Stimulated activated CD8-positive, alpha-beta memory T cell treated with anti-CD3 and anti-CD28 coated beads, Interleukin-2, amount 100 ng/mL, for 1 hour (primary cell): Measurements from ENCODE around the gene CLIC1.

Experiments used
- DNase-seq, 2 donors: peaks; one replicate each; pipeline ENCODE4 v3.0.0-alpha.2; 2020; ENCODE audit warnings: low read depth in 2 of 2

The CLIC1 gene

DNA sequence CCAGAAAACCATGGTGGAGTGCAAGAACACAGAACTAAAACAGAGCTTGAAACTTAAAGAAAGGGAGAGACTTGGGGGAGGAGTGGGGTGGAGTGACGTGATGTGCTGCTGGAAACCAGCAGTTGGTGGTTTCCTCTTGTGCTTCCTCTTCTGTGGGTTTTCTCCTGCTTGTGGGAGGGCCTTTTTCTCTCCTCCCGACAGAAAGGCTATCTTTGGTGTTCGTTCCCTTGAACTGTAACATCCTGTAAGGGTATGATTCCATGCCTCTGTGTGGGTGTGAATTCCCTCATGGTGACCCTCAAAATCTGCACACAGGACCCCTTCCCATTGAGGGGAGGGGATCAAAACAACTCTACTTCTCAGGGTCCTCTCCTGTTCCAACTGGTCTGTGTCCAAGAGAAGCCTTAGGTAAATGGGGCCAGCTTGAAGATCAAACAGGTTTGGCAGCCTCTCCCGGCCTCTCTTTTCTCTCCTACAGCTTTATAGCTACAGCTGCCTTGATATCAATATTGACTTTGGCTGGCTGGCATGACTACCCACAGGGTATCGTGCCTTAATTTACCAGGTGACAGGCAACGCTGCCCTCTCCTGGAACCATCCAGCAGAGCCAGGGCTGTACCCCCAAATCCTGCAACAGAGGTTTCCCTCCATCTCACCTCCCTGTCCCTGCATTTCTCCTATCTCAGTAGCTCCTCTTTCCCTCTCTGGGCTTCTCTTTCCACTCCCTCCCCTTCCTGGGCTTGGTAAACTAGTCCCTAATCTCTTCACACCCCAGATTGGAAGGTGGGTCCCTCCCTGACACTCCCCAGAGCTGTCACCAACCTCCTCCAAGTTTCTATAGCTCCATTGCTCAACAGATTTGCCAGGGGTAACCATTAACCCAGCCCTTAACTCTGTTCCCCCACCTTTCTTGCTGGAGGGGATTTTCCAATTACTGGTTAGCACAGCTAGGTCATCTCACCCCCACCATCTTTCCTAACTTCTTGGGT lies 2.0 kb upstream of the CLIC1 start:
- DNase-seq, result peak in 1 of 2 donors; percentile 39

DNA sequence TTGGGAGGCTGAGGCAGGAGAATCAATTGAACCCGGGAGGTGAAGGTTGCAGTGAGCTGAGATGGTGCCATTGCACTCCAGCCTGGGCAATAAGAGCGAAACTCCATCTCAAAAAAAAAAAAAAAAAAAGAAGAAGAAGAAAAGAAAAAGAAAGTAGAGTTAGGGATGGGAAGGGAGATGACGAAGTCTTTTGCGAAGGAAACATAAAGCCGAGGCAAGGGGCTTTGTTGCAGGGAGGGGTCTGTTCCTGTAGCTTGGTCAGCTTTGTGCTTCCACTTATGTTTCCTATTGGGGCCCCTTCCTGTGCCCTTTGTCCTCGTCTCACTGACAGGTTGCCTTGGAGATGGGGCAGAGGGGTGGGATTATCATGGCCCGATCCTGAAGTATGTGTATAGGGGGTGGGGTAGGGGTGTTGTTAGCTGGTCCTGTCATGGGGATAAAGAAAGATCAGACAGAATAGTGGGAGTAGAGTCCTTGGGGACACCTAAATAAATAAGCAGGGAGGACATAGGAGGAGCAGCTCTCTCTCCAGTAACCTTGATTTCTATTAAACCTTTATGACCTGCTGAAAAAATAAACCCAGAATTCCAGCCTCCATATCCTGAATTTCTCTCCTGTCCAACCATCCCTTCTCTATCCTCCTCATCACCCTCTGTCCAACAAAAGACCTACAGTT lies 1.1 kb upstream of the CLIC1 start:
- DNase-seq, result no peak

DNA sequence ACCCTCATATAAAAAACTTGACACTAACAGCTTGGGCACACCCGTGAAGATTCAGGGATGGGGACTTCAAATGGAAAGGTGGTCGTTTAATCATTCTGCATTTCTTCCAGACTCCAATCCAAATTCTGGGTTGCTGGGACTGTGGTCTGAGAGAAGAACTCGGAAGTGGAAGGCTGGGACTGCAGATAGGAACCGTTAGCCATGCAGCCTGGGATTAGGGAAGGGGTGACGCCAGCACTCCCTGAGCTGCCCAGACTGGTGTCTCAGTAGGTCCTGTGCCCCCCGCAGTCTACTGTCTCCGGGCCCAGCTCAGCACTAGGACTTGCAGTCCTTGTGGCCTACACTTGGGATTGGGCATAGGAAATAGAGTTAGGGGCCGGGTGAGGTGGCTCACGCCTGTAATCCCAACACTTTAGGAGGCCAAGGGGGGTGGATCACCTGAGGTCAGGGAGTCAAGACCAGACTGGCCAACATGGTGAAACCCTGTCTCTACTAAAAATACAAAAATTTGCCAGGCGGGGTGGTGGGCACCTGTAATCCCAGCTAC lies 511 bp upstream of the CLIC1 start:
- no peak for DNase-seq

DNA sequence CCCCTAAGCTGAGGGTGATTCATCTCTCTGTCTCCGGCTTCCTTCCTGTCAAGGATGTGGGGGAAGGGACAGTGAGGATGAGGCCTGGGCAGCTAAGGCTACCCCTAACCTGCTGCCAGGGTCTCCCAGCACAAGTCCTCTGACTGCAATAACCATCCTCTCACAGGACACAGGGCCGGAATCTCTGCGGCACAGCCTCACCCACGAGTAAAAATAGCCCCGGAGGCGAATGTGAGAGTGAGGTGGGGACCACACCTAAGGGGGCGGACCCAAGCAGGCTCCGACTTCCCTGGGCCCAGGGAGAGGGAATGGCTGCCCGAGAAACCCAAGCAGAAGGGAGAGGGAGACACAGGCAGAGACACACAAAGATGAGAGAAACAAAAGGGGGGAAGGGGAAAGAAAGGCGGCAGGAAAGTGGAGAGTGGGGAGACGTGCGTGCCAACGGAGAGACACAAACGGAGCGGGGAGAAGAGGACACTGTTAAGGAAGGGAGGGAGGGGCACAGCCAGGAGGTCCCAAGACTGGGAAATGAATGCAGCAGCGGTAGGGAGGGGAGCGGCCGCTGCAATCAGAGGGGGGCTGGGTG lies 1.4 kb downstream of the CLIC1 start:
- peak in 1 of 2 donors; percentile 39 for DNase-seq

DNA sequence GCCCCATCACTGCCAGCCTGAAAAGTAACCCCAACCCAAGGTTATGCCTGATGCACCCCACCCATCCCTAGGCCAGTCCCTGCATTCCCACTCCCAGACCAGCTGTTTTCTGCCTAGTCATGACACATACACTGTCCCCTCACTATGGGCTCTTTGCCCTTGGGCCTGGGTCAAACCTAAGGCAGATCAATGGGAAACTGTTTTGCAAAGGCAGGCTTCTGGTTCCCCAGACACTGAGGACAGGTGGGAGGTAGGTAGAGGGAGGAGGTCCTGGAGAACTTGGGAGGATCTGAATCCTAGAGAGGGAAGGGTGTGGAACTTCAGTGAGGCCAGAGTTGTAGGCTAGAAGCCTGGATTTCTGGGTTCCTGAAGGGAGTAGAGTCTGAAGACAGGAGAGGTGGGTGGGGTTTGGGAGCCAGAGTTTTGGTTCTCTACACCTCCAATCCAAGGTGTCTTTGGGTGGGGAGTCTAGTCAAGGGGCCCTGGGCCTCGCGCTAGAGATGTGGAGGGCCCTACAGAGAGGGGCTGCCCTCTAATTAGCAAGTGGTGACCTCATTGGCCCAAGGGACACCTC lies 2.0 kb downstream of the CLIC1 start:
- DNase-seq, result no peak

DNA sequence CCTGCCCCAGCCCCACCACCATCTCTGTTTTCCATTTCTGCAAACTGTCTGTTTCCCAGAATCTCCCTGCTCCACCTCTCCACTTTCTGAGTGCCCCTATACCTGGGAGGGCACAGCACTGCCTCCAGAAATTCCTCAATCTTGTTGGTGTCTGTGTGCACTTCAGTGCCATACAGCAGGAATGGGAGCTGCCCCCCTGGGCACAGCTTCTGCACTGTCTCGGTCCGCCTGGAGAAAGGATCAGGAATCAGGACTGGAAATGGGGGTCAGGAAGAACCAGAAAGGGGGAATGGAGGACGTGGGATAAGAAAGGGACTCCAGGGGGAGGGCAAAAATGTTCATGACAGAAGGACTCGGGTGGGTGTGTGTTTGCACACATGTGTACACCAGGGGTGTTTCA lies 2.6 kb downstream of the CLIC1 start:
- no peak for DNase-seq

DNA sequence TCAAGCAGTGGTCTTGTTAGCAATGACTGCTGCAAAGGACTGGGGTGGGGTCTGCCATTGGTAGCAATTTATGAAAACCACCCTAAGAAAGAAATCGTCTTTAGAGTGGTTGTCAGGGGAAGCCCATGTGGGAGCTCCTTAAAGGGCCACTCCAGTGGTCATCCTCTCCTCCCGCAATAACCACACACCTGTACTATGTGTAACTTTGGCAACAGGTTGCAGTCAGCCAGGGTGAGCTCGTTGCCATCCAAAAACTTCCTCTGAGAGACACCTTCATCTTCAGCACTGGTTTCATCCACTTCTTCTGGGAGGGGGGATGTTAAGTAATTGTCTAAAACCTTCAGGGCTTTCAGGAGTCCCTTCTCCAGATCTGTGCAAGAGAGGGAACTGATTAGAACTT lies 4.3 kb downstream of the CLIC1 start:
- no peak for DNase-seq

DNA sequence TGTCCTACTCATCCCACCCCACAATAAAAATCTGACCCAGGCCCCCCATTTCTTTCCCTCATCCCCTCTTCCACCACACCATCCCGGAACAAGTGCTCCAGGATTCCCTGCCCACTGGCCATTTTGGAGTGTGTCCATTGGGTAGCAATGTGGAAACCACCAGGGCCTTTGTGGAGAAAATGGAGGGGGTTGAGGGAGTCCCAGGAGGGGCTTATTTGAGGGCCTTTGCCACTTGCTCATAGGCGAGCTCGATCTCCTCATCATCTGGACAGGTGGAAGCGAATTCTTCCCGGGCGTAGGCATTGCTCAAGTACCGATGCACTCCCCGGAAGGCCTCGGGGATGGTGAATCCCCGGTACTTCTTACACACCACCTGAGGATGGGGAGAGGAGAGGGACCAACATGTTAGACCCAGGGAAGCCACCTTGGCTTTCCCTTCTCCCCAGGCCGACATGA lies 5.7 kb downstream of the CLIC1 start:
- DNase-seq, result no peak

DNA sequence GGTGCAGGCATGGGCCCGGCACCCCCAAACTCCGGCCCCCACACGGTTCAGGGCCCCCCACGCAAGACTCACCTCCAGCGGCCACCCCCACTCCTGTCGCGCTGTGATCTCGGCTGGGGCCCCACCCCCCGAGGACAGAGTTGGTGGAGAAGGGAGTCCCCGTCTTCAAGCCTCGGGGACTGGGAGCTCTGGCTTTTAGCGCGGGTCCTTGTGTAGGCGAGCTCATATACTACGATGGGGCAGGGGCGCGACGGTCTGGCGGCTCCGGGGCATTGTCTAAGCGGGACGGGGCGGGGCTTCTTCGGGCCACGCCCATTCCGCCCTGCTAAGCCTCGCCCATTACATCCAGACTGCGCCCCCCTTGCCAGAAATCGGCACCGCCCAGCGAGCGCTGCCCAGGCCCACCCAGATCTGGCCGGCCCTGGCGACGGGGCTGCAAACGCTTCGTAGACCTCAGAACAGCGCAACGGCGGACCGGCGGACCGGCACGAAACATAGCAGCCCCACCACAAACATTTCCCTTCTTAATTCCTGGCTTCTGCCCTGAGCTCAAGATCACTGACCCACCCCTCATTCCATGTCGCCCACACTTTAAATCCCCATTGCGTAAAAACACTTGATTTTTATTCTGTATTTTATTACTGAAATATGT lies 6.2 kb downstream of the CLIC1 start:
- peak; percentile 39 to 54 for DNase-seq

DNA sequence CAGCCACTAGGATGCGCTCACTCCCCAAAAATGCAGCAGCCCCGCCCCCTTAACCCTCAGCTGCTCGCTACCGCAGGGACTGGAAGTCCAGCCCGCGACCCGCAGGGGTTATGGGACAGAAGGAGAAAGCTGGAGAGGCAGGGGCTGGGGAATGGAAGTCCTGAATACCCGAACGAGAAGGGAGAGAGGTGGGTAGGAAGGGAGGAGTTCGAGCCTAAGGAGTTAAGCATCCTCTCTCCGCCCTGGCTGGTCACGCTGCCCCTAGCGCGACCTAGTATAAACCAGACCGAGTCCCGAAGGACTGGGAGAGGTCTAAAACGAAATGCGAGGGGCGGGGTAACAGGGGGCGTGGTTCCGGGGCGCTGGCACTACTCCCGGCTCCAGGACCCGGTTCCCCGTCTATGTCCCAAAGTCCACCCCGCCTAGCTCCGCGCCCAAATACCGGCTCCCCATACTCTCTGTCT lies 6.8 kb downstream of the CLIC1 start:
- peak; percentile 64 to 68 for DNase-seq

DNA sequence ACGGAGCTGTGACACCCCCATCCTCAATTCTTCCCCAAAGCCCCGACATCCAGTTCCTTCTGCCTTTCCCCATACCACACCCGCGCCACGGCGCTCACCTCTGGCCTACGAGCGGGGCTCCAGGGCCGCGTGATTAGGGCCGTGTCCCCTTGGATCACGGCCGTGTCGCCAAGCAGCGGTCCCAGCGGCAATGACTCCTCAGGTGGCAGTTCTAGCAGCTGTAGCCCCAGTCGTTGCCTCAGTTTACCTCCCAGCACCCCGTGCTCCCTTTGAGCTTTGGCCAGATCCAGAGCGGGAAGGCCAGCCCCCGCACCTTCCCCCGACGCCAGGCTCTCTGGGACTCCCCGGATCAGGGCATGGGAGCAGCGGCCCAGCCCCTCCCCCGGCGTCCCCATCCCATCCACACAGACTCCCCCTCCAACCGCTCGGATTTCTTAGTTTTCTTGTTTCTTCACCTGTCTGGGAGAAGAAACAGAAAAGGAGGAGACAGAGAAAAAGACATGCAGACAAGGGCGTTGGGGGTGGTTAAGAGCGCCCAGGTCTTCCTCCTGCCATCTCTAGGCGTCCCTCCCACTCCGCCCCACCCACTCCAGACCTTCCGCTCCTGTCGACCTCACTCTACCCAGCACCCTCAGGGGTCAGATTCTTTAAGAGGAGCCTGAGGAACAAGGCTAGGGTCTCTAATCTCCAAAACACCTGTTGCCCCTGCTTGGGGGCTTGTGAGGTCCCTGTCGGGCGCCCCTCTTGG lies 7.4 kb downstream of the CLIC1 start, which contains the start of gene DDAH2:
Gene DDAH2 (minus strand): TSS at position 533 of the 748 bp plus-strand sequence. CDS start 138 bp downstream, at position 395.
- DNase-seq, result no peak

DNA sequence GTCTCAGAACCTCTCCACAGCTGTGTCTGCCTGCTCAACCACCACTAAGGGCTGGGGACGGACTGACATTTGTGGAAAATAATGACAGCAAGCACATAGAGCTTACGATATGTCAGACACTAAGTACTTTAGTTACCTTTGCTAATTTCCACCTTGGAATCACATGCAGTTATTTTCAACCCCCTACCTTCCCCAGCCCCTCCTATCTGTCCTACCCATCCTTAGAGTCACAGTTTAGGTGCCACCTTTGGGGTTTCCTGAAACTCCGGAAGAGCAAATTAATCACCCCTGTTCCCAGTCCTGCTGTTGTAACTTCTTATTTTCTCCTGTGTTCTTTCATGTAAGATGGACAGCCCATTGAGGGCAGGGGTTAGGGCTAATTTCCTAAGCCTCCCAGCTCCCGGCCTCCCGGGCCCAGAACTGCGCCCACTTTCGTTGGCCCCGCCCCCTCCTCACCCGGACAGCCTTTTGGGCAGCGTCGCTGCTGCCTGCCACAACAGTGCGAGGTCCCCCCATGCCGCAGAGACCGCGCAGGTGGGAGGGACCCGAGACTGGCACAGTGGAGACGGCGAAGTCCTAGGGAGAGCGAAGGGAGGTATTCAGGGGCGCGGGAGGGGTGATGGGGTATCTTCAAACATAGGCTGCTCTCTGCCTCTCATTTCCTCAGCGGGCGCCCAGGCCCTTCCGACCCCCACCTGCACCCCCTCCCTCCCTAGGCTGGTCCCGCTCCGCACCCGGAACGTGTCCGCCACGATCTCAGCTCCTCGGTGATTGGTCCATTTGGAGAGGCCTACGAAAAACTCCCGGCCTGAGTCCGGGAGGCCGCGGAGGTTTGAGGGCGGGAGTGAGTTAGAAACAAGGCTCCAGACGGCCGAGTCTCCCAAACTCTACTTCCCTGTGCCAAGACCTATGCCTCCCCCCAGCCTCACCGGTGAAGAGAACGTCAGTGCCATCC lies 8.3 kb downstream of the CLIC1 start:
- DNase-seq, result no peak

DNA sequence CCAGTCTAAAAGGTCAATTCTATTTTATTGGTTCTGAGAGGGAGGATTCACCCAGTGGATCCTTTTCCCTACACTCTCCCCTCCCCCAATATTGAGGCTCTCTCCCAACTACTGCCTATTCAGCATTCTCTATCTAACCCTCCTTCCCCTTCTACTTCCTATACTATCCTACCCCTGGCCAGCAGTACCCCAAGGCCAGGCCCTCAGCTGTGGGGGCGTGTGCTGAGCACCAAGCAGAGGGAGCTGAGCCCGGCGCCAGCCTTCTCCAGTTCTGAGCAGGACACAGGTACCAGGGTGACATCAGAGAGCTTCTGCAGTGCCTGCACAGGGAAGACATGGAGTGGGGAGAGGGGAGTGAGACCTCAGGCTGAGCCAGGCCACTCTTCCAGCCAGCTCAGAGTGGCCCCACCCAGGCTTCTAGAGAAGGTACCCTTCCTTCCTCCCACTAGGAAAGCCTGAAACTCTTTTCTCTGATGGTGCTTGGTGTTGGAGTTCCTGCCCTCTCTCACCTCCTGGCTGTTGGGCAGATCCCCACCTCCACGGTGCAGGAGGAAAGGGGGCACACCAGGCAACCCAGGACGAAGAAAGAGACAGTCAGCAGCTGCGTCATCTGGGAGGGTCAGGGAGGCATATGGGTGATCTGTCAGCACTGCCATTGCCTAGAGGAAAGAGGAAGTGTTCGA lies 9.2 kb downstream of the CLIC1 start:
- no peak for DNase-seq

DNA sequence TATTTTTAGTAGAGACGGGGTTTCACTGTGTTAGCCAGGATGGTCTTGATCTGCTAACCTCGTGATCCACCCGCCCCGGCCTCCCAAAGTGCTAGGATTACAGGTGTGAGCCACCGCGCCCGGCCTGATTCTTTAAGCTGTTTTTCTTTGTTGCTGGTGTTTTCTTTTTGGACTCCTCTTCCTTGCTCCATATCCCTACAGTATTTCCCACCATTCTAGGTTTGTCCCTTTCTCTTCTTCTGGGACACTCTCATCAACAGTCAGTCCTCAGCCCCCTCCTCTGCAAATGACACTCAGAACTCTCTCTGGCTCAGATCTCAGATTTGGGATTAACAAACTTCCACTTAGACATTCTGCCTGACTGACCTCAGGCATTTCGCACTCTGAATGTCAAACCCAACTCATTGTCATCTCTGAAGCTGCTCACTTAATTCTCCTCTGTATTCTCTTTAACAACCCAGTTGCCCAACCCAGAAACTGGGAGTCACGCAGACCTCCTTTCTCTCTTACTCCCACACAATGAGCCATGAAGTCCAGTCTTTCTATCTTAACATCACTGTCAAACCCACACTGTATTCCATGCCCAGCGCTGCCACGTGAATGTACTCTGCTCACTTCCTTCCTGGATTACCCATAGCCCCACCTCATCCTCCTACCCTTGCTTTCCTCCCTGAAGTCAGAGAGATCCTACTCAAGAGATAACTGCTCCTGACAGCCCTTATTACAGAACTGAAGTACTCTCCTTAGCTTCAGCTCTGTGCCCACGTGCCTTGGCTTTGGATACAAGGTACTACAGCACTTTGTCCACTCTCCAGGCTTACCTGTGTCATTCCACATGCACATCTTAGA lies 10.6 kb downstream of the CLIC1 start:
- no peak for DNase-seq

DNA sequence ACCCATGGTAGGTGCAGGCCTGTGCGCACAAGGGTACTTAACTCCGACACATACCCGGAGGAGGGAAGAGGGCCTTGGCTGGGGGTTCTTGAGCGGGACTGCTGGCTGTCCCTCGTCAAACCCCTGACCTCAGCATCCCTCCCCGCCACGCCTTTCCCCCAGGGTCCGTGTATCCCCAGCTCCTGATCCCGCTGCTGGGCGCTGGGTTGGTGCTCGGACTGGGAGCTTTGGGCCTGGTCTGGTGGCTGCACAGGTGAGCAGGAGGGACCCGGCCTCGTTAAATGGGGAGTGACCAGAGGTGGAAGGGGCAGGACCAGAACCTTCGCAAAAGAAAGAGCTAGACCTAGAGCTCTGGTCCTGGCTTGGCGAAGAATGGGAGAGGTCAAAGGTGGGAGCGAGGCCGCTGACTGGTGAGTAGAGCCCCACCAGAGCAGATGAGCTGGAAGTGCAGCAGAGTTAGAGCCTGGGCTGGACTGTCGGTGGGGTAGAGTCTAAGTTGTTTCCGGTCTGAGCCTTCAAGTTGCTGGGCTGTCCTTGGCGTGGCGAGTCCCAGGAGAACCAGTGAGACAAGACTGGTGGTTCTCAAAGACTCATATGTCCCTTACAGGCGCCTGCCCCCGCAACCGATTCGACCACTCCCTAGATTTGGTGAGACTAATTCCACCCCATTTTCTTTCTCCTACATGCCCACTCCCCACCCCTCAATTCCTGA lies 12.2 kb downstream of the CLIC1 start:
- no peak for DNase-seq

DNA sequence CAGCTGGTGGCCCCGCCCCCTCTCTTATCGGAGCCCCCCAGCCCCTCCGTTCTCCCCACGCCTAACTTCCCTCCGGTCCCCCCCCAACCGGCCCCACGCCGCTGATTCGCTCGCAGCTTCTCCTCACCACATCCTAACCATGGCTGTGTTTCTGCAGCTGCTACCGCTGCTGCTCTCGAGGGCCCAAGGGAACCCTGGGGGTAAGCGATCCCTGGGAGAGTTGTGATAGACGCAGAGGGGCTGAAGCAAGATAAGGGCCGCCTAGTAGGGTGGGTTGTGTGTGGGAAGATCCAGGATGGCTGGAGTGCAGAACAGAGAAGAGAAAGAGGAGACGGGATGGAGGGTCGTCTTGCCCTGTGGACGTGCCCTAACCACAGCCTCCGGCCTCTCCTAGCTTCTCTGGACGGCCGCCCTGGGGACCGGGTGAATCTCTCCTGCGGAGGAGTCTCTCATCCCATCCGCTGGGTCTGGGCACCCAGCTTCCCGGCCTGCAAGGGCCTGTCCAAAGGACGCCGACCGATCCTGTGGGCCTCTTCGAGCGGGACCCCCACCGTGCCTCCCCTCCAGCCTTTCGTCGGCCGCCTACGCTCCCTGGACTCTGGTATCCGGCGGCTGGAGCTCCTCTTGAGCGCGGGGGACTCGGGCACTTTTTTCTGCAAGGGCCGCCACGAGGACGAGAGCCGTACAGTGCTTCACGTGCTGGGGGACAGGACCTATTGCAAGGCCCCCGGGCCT lies 12.9 kb downstream of the CLIC1 start, which contains the start of gene MPIG6B:
Gene MPIG6B (plus strand): TSS at position 129 of the 735 bp plus-strand sequence. CDS start 11 bp downstream, at position 140.
- no peak for DNase-seq
